NCI-H748 (cell line): Measurements from ENCODE around the gene FSD2.
A peak's percentile ranks its signal among the peaks of the same experiment; 100 is the strongest.
"Not testable (repeated sequence)": the region's sequence is repeated elsewhere in the genome, so short reads cannot be mapped to it uniquely, and the experiment has no call there.

Experiments
- DNase-seq: peaks from one replicate; lab custom pipeline; 2025; ENCODE audit not compliant: unreplicated experiment; lab: John Stamatoyannopoulos, UW

Gene FSD2

GRCh38 chr15:82793737-82794136 is 12.1 kb downstream of the FSD2 start:
- DNase-seq, result no peak

GRCh38 chr15:82792068-82792467 is 13.8 kb downstream of the FSD2 start:
- DNase-seq, result no peak

GRCh38 chr15:82790321-82790720 is 15.5 kb downstream of the FSD2 start:
- DNase-seq, result no peak

GRCh38 chr15:82789491-82789890 is 16.4 kb downstream of the FSD2 start:
- DNase-seq, result no peak

GRCh38 chr15:82788496-82788895 is 17.4 kb downstream of the FSD2 start:
- no peak for DNase-seq

- DNase-seq, result no peak
These were observed 24.5 kb downstream of the FSD2 start for GRCh38 chr15:82781349-82781748.

- no peak for DNase-seq
These were observed 27.1 kb downstream of the FSD2 start for GRCh38 chr15:82778755-82779154.

- no peak for DNase-seq
These were observed 31.4 kb downstream of the FSD2 start for GRCh38 chr15:82774496-82774895.

GRCh38 chr15:82771789-82772607 is 33.9 kb downstream of the FSD2 start:
- DNase-seq, result no peak

GRCh38 chr15:82768414-82769054 is 37.3 kb downstream of the FSD2 start:
- no peak for DNase-seq

- no peak for DNase-seq
These were observed 38.6 kb downstream of the FSD2 start for GRCh38 chr15:82767163-82767829.

- DNase-seq, result not testable (repeated sequence)
These were observed 39.7 kb downstream of the FSD2 start for GRCh38 chr15:82766201-82766600.

- DNase-seq, result no peak
These were observed 41.1 kb downstream of the FSD2 start for GRCh38 chr15:82764740-82765139.

- DNase-seq, result no peak
These were observed 41.8 kb downstream of the FSD2 start for GRCh38 chr15:82764117-82764490.

GRCh38 chr15:82763361-82764116 is 42.3 kb downstream of the FSD2 start:
- no peak for DNase-seq

- DNase-seq, result no peak
These were observed 54.6 kb downstream of the FSD2 start for GRCh38 chr15:82751308-82751707.

GRCh38 chr15:82750831-82751180 is 55.1 kb downstream of the FSD2 start:
- peak; percentile 33 for DNase-seq

GRCh38 chr15:82749951-82750830 is 55.7 kb downstream of the FSD2 start:
- peak; percentile 95 for DNase-seq

- DNase-seq, result no peak
These were observed 57.6 kb downstream of the FSD2 start for GRCh38 chr15:82748315-82748714.

- no peak for DNase-seq
These were observed 62.1 kb downstream of the FSD2 start for GRCh38 chr15:82743810-82744209.
